ENCODE data around the gene TPK1. TPM values are rescaled to one million over a fixed set of nuclear protein-coding genes. Genes with fewer than 3 reads are reported as not detected.

The TPK1 gene
- total and polyA plus RNA-seq, 2 of the 4 experiments (the other 2 are of a cell fraction) = 0.38 to 1.8 TPM

DNA sequence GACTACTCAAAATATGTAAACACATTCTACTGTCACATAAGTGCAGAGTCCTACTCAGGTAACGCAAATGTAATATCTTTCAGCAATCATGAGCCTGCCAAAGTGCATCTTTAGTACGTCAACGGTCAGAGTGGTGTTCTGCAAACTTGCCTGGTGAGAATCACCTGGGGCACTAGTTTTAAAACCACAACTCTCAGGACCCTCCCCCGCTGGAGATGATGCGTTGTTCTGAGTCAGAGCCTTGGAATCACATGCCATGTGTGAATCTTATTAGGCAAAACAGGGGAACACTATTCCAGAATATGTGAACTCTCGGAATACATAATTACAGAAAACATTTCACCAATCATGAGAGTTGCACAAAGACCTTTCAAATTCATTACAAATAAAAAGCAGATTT is 115.7 kb downstream of the TPK1 start:
- H3K14ac ChIP-seq (replicated peaks; ENCODE audit: low read depth, low read length) = no peak overlapping the region
- H2AK5ac ChIP-seq (ENCODE audit: low read depth, low read length) = no peak overlapping the region
- no TSS peak for BruUV-seq (replicated peaks)
- H3K27ac ChIP-seq (ENCODE audit: insufficient read depth, low read length) = no peak overlapping the region
- in situ Hi-C loops (cut with MboI; ENCODE audit: low sequenced_read_pairs) = no loop called here
- POLR2A ChIA-PET (ENCODE audit: unreplicated experiment) = no interaction called here
- no peak overlapping the region for H3K23ac ChIP-seq (ENCODE audit: low read depth, low read length)
- no peak overlapping the region for H4K5ac ChIP-seq (ENCODE audit: low read depth, low read length)
- H4K91ac ChIP-seq (ENCODE audit: insufficient read depth, low read depth, low read length) = no peak overlapping the region
- H3K4ac ChIP-seq (ENCODE audit: low read depth, low read length) = no peak overlapping the region
- ATAC-seq (ENCODE audit: low read depth) (no peak), DNase-seq (no peak)
- no peak overlapping the region for H2AFZ ChIP-seq (replicated peaks; ENCODE audit: low read length, poor library complexity)
- no peaks in the 10 kb centered on the region for H3K27me3 ChIP-seq (ENCODE audit: control insufficient read depth, insufficient read depth, low read length)
- H2BK120ac ChIP-seq (ENCODE audit: low read depth, low read length) = no peak overlapping the region
- no peaks in the 10 kb centered on the region for H3K36me3 ChIP-seq (ENCODE audit: control insufficient read depth, insufficient read depth, low read length)
- no peak overlapping the region for H2AK9ac ChIP-seq (replicated peaks; ENCODE audit: low read depth, low read length, poor library complexity)
- no peak overlapping the region for H2BK15ac ChIP-seq (ENCODE audit: low read depth, low read length)
- H3K9ac ChIP-seq (ENCODE audit: low read depth, low read length) = no peak overlapping the region
- H3K79me1 ChIP-seq (ENCODE audit: low read depth in 1 of 2, low read length in 2 of 2) = no peaks in the 10 kb centered on the region
- H3K18ac ChIP-seq (ENCODE audit: low read depth, low read length) = no peak overlapping the region
- 40% methylated on average over 2 of the region's 6 CpGs; no CpG with 5 or more reads in 1 of the 2 experiments for WGBS, 2 experiments (ENCODE audit: extremely low coverage in 2 of 2, insufficient read length in 1 of 2)
- no peak overlapping the region for H2BK5ac ChIP-seq (ENCODE audit: low read depth, low read length, poor library complexity, severe bottlenecking)
- H3K9me1 ChIP-seq (ENCODE audit: insufficient read depth, low read length) = no peaks in the 10 kb centered on the region
- no peaks in the 10 kb centered on the region for H4K20me1 ChIP-seq (ENCODE audit: insufficient read depth, low read length)
- H3K9me3 ChIP-seq (ENCODE audit: control insufficient read depth, insufficient read depth, low read length) = peaks cover 20% of the 10 kb centered on the region
- H2BK20ac ChIP-seq (ENCODE audit: low read depth, low read length) = no peak overlapping the region
- dilution Hi-C loops (cut with HindIII; ENCODE audit: low sequenced_read_pairs, unreplicated experiment) = no loop called here
- TF ChIP-seq, protein P1, sequence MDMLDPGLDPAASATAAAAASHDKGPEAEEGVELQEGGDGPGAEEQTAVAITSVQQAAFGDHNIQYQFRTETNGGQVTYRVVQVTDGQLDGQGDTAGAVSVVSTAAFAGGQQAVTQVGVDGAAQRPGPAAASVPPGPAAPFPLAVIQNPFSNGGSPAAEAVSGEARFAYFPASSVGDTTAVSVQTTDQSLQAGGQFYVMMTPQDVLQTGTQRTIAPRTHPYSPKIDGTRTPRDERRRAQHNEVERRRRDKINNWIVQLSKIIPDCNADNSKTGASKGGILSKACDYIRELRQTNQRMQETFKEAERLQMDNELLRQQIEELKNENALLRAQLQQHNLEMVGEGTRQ (IDR thresholded peaks at IDR 0.05; ENCODE audit: low read depth, low read length) = no peak
- TF ChIP-seq, protein P2, sequence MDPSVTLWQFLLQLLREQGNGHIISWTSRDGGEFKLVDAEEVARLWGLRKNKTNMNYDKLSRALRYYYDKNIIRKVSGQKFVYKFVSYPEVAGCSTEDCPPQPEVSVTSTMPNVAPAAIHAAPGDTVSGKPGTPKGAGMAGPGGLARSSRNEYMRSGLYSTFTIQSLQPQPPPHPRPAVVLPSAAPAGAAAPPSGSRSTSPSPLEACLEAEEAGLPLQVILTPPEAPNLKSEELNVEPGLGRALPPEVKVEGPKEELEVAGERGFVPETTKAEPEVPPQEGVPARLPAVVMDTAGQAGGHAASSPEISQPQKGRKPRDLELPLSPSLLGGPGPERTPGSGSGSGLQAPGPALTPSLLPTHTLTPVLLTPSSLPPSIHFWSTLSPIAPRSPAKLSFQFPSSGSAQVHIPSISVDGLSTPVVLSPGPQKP (IDR thresholded peaks at IDR 0.05; ENCODE audit: borderline replicate concordance, low read depth, low read length) = no peak
- TF ChIP-seq MXI1 (IDR thresholded peaks at IDR 0.05; ENCODE audit: borderline replicate concordance, low read depth, low read length) (no peak), MAFK (IDR thresholded peaks at IDR 0.05; ENCODE audit: low read depth, low read length) (no peak), FOS (IDR thresholded peaks at IDR 0.05; ENCODE audit: low read depth, low read length) (no peak), MAZ (IDR thresholded peaks at IDR 0.05; ENCODE audit: borderline replicate concordance, low read depth, low read length) (no peak), NFE2L2 (IDR thresholded peaks at IDR 0.05; ENCODE audit: low read depth, low read length) (no peak), CHD1 (IDR thresholded peaks at IDR 0.05; ENCODE audit: low read depth, low read length) (no peak)
- H4K8ac ChIP-seq (ENCODE audit: low read depth in 2 of 2, low read length in 2 of 2) = no peak overlapping the region
- intact Hi-C loops (cut with micrococcal nuclease) = no loop called here
- CTCF ChIA-PET = no interaction called here
- no peak overlapping the region for H3K4me2 ChIP-seq (ENCODE audit: low read depth, low read length)
- no peaks in the 10 kb centered on the region for H3K4me1 ChIP-seq (ENCODE audit: control insufficient read depth, insufficient read depth, low read length)
- H3K56ac ChIP-seq (ENCODE audit: extremely low read depth, insufficient read depth, low read length) = no peak overlapping the region
- no peak overlapping the region for H3K4me3 ChIP-seq (ENCODE audit: insufficient read depth, low read depth, low read length)
